Hepatocyte (in vitro differentiated cells): ENCODE measurements around the gene SEMA5B.

Experiments used
- CTCF ChIP-seq: fragments of 200-600 bp; sonication (generic); IDR thresholded peaks from 2 replicates; pipeline ENCODE4 v1.5.1; 2016; ENCODE audit warnings: antibody characterized with exemption, mild to moderate bottlenecking; ENCODE audit not compliant: poor library complexity
- EZH2 ChIP-seq: fragments of 200-600 bp; sonication (generic); IDR thresholded peaks from 2 replicates; pipeline ENCODE4 v1.6.1; 2016; ENCODE audit warnings: antibody characterized with exemption, mild to moderate bottlenecking, borderline replicate concordance

GRCh38 chr3:122864498-122864897 is 163.1 kb downstream of the SEMA5B start:
- TF ChIP-seq CTCF (no peak), EZH2 (no peak)
